T-helper 17 cell (primary cell): ENCODE data around the gene KASH5. TPM values are rescaled to one million over a fixed set of nuclear protein-coding genes. Genes with fewer than 3 reads are reported as not detected.

Source experiments
- ATAC-seq: fragments of 150-1000 bp; cut with Tn5 transposase; 2 replicates; pipeline ENCODE4 v1.10.0; 2021; ENCODE audit warnings: mild to moderate bottlenecking, moderate library complexity
- DNase-seq, 3 donors: peaks; one replicate each; pipeline versions ENCODE4 v3.0.0 to v3.0.0-alpha.2; 2020 to 2021
- H3K9me3 ChIP-seq: one replicate; pipeline ENCODE4 v1.7.0; 2013; ENCODE audit warnings: low read length, mild to moderate bottlenecking; ENCODE audit not compliant: control insufficient read depth, poor library complexity, severe bottlenecking
- H3K27ac Mint-ChIP-seq: one replicate; pipeline ENCODE4 v1.8.0; 2022; ENCODE audit warnings: mild to moderate bottlenecking, moderate library complexity, mixed read lengths
- H3K27me3 Mint-ChIP-seq: one replicate; pipeline ENCODE4 v1.8.0; 2022; ENCODE audit warnings: mixed read lengths
- H3K36me3 Mint-ChIP-seq: one replicate; pipeline ENCODE4 v1.8.0; 2022; ENCODE audit warnings: low read depth, mixed read lengths
- H3K4me1 Mint-ChIP-seq: one replicate; pipeline ENCODE4 v1.8.0; 2022; ENCODE audit warnings: mild to moderate bottlenecking, mixed read lengths
- H3K4me3 Mint-ChIP-seq: one replicate; pipeline ENCODE4 v1.8.0; 2022; ENCODE audit warnings: mild to moderate bottlenecking, moderate library complexity, mixed read lengths
- total RNA-seq, 4 donors: library from RNA in 2 of 4; stranded (reverse) in 2 of 4; gene quantifications; one replicate each; pipeline ENCODE4 v1.2.3 and lab custom pipeline; 2022 to 2026

Gene KASH5, protein sequence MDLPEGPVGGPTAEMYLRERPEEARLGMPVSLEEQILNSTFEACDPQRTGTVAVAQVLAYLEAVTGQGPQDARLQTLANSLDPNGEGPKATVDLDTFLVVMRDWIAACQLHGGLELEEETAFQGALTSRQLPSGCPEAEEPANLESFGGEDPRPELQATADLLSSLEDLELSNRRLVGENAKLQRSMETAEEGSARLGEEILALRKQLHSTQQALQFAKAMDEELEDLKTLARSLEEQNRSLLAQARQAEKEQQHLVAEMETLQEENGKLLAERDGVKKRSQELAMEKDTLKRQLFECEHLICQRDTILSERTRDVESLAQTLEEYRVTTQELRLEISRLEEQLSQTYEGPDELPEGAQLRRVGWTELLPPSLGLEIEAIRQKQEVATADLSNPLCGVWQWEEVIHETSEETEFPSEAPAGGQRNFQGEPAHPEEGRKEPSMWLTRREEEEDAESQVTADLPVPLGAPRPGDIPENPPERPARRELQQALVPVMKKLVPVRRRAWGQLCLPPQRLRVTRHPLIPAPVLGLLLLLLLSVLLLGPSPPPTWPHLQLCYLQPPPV
- total RNA-seq = under 1 TPM in 1 of 2 donors, not detected in 1; 0.86 TPM
- total RNA-seq (lab: John Stamatoyannopoulos, UW) = 0 reads per million in 2 donors

DNA sequence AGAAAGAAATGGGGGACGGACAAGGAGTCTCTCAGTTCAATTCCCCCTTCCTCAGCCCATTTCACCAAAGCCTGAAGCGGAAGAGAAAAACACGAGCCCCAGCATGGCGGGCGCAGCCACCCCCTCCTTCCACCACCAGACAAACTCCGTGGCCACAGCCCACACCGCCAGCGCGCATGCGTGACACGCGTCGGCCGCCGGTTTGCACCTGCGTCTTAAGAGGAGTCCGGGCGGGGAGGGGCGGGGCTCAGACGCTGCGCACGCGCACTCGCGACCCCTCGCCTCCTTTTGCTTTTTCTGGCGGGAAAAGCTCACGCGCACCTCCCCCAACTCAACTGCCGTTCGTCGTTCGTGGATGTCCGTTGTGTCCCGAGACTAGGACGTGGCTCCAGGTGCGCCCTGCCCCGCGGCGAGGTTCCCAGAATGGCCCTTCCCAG, at the start of gene KASH5:
KASH5 (plus strand) TSS at position 314 of the 437 bp plus-strand sequence. CDS start 2,635 bp downstream, outside the sequence.
- DNase-seq = peak; percentile 65 to 77 (median 76)
- Mint-ChIP-seq H3K4me3 (peak within 1 kb of the TSS; percentile 41), H3K36me3 (no peaks in the 10 kb centered on the region), H3K27me3 (no peaks in the 10 kb centered on the region), H3K27ac (peak within 1 kb of the TSS; percentile 17), H3K4me1 (peaks cover 11% of the 10 kb centered on the region)
- no peaks in the 10 kb centered on the region for H3K9me3 ChIP-seq
- peak; percentile 74 for ATAC-seq

DNA sequence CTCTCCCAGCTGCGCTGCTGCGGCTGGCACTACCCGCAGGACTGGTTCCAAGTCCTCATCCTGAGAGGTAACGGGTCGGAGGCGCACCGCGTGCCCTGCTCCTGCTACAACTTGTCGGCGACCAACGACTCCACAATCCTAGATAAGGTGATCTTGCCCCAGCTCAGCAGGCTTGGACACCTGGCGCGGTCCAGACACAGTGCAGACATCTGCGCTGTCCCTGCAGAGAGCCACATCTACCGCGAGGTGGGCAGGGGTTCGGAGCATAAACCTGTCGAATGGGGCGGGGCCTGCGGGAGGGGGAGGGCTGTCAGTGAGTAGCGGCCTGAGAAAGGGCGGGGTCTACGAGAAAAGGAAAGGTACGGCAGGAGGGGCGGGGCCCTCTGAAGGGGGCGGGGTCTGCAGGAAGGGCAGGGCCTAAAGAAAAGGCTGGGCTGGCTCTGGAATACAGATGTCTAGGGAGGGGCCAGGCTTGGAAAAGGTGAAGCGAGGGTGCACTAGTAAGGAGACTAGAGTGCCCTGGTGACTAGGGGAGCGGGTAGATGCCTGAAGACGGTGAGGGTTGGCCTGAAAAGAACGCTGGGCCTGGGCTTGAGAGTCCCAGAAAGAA, 49.3 kb upstream of the KASH5 start:
- no peaks in the 10 kb centered on the region for H3K9me3 ChIP-seq
- peak overlapping the region; percentile 68 for H3K27ac Mint-ChIP-seq
- H3K4me3 Mint-ChIP-seq = peak overlapping the region; percentile 7
- peaks cover 46% of the 10 kb centered on the region for H3K4me1 Mint-ChIP-seq
- ATAC-seq (no peak), DNase-seq (no peak)
- peaks cover 16% of the 10 kb centered on the region for H3K36me3 Mint-ChIP-seq
- no peaks in the 10 kb centered on the region for H3K27me3 Mint-ChIP-seq

DNA sequence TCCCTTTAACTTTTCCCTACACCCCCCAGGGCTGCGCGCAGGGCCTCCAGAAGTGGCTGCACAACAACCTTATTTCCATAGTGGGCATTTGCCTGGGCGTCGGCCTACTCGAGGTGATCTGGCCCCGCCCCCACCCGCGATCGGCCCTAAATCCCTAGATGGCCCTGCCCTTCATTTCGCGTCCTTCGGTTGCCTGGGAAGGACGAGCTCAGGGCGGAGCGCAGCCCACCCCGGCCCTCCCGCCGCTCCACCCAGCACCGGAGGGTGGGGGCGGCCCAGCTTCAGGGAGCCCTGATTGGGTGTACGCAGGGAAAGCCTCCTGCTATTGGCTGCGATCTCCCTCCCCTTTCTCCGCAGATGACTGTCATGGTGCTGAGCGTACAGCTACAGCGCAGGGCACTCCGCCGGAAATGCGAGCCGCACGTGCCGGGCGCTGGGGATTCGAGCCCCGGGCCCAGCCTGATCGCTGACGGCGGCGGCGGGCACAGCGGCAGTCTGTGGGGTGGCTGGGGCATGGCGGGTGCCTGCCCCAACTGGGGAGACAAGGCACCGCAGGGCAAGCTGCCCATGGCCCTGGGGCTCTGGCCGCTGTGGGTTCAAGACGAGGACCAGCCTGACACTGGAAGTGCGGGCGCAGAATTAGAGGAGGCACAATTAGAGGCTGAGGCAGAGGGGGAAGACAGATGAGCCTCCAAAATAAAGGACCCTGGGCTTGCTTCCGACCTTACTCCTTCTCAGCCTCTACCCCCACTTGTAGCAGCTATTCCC, 48.6 kb upstream of the KASH5 start:
- DNase-seq (no peak), ATAC-seq (no peak)
- peaks cover 16% of the 10 kb centered on the region for H3K36me3 Mint-ChIP-seq
- peak overlapping the region; percentile 68 for H3K27ac Mint-ChIP-seq
- peaks cover 41% of the 10 kb centered on the region for H3K4me1 Mint-ChIP-seq
- H3K4me3 Mint-ChIP-seq = peak overlapping the region; percentile 47
- H3K27me3 Mint-ChIP-seq = no peaks in the 10 kb centered on the region
- no peaks in the 10 kb centered on the region for H3K9me3 ChIP-seq

DNA sequence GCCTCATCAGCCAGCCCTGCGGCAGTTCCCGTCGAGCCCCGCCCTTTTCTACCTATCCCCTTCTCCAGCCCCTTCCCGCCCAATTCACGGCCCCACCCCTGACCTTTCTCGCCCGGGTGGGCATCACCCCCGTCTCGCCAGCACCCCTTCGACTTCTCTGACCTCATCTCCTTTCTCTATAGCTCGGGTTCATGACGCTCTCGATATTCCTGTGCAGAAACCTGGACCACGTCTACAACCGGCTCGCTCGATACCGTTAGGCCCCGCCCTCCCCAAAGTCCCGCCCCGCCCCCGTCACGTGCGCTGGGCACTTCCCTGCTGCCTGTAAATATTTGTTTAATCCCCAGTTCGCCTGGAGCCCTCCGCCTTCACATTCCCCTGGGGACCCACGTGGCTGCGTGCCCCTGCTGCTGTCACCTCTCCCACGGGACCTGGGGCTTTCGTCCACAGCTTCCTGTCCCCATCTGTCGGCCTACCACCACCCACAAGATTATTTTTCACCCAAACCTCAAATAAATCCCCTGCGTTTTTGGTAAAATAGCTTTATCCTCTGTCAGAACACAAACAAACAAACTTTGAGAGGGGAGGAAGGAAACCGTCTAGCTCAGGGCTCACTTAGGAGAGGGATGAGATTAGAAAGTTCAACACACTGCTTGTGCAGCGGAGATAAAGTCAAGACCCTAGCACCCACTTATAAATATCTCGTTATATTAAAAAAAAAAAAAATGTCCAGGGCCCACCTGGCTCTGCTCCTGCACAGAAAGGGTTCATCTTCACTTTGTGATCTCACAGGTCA, 47.8 kb upstream of the KASH5 start:
- no peaks in the 10 kb centered on the region for H3K9me3 ChIP-seq
- DNase-seq (no peak), ATAC-seq (peak; percentile 36)
- no peak overlapping the region for H3K27ac Mint-ChIP-seq
- H3K36me3 Mint-ChIP-seq = peaks cover 16% of the 10 kb centered on the region
- H3K27me3 Mint-ChIP-seq = no peaks in the 10 kb centered on the region
- H3K4me3 Mint-ChIP-seq = peak overlapping the region; percentile 47
- peaks cover 37% of the 10 kb centered on the region for H3K4me1 Mint-ChIP-seq

DNA sequence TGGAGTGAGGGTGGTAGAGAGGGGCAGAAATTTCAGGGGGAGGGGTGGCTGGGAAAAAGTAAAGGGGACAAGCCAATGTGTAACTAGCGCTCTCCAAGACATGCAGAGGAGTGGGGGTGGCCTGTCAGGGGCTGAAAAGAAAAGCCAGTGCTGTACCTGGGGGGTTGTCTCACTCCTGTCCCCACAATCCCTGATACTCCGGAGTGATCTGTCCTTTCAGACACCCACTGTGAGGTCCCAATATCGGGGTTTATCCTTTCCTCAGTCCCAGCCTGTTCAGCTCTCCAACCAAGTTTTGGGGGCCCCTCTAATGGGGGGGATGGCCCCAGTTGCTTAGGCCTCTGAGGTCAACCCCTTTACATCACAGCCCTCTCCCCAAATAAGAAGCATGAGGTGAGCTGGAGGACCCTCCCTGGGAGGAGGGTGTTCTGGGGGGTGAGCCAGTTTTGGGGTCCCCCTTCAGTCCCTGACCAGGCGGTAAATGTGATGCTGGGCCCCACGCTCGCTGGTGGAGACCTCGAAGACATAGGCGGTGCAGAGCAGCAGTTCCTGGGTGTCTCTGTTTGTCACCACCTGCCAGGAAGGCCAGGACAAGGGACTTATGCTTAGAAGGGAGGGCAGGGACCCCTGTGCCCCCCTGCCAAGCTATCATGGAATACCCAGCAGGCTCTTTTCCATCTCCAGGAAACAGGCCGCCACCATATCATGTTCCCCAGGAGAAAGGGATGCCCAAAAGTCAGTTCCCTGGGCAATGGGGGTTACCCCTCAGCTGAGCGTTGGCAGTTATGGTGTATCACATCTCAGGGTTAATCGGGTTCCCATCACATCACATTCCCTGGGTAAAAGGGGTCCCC, 47.0 kb upstream of the KASH5 start:
- H3K27me3 Mint-ChIP-seq = no peaks in the 10 kb centered on the region
- no peak overlapping the region for H3K27ac Mint-ChIP-seq
- H3K4me3 Mint-ChIP-seq = no peak overlapping the region
- H3K9me3 ChIP-seq = no peaks in the 10 kb centered on the region
- H3K36me3 Mint-ChIP-seq = peaks cover 14% of the 10 kb centered on the region
- ATAC-seq = no peak
- no peak for DNase-seq
- peaks cover 30% of the 10 kb centered on the region for H3K4me1 Mint-ChIP-seq

DNA sequence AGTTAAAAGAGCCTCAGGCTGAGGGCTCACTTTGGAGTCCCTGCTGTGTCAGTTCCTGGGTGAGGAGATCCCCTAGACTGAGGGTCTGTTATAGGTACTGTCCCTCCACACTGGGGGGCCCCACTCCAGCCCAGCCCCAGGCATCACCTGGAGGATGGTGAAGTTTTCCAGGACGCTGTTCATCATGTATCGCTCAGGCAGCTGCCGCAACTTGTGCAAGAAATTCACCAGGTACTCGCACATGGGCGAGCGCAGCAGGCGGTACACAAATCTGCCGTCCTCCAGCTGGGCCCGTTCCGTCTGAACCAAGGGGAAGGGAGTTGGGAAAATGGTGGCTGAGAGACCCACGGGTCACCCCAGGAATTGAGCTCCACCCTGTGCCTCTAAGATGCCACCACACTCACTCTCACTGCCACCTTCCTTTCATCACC, 45.7 kb upstream of the KASH5 start:
- ATAC-seq (no peak), DNase-seq (no peak)
- H3K9me3 ChIP-seq = no peaks in the 10 kb centered on the region
- peaks cover 22% of the 10 kb centered on the region for H3K4me1 Mint-ChIP-seq
- H3K4me3 Mint-ChIP-seq = no peak overlapping the region
- H3K27ac Mint-ChIP-seq = no peak overlapping the region
- H3K36me3 Mint-ChIP-seq = peaks cover 12% of the 10 kb centered on the region
- no peaks in the 10 kb centered on the region for H3K27me3 Mint-ChIP-seq

DNA sequence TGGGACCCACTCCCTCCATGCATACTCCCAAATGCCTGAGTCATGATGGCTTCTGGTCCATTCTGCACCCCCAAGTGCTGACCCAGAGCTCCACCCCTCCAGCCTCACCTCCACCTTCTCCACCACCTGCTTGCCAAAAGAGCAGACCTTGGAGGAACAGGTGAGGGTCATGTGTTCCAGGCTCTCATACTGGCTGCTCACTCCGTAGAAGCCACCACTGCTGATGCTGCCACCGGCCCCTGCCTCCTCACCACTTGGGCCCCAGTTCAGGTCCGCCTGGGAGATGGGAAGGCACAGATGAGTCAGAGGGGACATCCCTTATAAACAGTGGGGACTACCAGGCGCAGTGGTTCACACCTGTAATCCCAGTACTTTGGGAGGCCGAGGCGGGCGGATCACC, 44.9 kb upstream of the KASH5 start:
- ATAC-seq (no peak), DNase-seq (no peak)
- Mint-ChIP-seq H3K27ac (peak overlapping the region; percentile 86), H3K4me3 (no peak overlapping the region), H3K27me3 (no peaks in the 10 kb centered on the region), H3K4me1 (peaks cover 22% of the 10 kb centered on the region), H3K36me3 (peaks cover 12% of the 10 kb centered on the region)
- H3K9me3 ChIP-seq = no peaks in the 10 kb centered on the region

DNA sequence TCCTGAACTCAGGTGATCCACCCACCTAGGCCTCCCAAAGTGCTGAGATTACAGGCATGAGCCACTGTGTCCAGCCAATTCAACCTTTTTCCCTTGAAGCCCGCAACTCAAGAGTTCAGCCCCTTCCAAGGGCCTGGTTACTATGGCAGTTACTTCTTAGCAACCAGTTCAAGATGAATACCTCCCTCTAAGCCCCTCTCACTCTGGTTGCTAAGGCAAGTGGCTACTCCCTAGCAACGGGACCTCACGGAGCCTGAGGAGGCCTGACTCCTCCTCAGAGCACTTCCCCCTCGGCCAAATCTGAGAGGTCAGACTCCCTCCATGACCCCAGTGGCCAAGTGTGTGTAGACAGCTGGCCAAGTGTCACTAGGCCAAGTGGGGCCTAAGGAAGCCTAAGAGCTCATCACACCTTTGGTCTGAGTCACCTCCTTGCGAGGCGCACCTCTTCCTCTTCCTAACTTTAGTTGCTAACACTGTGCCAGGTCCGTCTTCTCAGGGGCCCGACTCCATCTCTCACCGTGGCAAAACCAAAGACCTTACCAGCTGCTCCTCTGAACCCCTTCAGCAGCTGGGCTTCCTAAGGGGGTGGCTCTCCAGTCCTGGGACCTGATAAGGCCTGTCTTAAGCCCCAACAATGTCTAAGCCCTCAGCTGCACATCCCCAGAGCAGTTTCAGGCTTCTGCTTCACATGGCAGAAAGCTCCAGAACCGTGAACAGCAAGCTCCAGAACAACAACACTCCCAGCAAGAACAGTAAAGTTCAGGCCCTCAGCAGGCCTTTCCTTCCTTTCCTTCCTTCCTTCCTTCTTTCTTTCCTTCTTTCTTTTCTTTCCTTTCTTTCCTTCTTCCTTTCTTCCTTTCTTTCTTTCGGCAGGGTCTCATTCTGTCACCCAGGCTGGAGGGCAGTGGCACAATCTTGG, 43.3 kb upstream of the KASH5 start:
- Mint-ChIP-seq H3K36me3 (peaks cover 6% of the 10 kb centered on the region), H3K27me3 (no peaks in the 10 kb centered on the region), H3K4me3 (no peak overlapping the region), H3K4me1 (peaks cover 14% of the 10 kb centered on the region), H3K27ac (peak overlapping the region; percentile 89)
- DNase-seq = no peak
- no peaks in the 10 kb centered on the region for H3K9me3 ChIP-seq
- no peak for ATAC-seq

DNA sequence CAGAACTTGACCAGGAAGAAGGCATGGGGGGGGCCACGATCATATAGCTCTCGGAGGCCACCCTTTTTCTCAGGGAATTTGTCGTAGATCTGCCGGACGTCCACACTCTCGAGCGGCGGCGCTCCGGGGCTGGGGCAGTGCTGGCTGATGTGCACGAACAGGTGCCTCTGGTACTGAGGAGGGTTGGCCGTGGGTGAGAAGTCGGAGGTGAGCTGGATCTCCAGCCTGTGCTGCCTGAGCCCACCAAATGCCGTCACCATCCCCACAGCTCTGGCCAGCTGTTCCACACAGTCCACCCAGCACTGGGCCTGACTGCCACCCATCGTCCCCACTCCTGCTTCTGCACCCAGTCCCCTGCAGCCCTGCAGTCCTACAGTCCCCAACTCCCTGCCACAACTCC, 40.9 kb upstream of the KASH5 start:
- H3K9me3 ChIP-seq = no peaks in the 10 kb centered on the region
- H3K27me3 Mint-ChIP-seq = peaks cover 9% of the 10 kb centered on the region
- no peak for DNase-seq
- no peak for ATAC-seq
- peaks cover 8% of the 10 kb centered on the region for H3K4me1 Mint-ChIP-seq
- H3K4me3 Mint-ChIP-seq = no peak overlapping the region
- H3K36me3 Mint-ChIP-seq = peaks cover 3% of the 10 kb centered on the region
- H3K27ac Mint-ChIP-seq = no peak overlapping the region

DNA sequence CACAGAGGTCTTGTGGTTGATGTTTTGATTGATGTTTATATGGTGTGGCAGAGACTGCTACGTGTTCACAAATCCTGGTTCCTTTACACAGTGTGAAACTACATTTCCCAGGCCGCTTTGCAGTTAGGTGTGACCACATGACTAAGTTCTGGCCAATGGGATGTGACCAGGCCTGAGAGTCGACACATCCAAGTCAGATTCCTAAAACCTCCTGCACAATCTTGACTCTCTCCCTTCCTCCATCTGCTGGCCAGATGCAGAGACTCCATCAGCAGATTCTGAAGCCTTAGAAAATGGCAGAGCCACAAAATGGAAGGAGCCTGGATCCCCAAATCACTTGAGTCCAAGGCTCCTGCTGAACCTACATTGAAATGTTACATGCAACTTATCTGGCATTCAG, 40.2 kb upstream of the KASH5 start:
- no peaks in the 10 kb centered on the region for H3K9me3 ChIP-seq
- DNase-seq (no peak), ATAC-seq (peak; percentile 58)
- H3K36me3 Mint-ChIP-seq = peaks cover under 1% of the 10 kb centered on the region
- no peak overlapping the region for H3K4me3 Mint-ChIP-seq
- no peak overlapping the region for H3K27ac Mint-ChIP-seq
- peaks cover 9% of the 10 kb centered on the region for H3K27me3 Mint-ChIP-seq
- H3K4me1 Mint-ChIP-seq = peaks cover 5% of the 10 kb centered on the region
